Kidney epithelial cell (primary cell): ENCODE data around the gene NAA10. TPM values are rescaled to one million over a fixed set of nuclear protein-coding genes. Genes with fewer than 3 reads are reported as not detected.

Experiments used
- DNase-seq: peaks from one replicate; pipeline ENCODE4 v3.0.0-alpha.2; 2010; ENCODE audit warnings: low read depth
- H3K27me3 ChIP-seq: 2 replicates; pipeline ENCODE4 v1.6.0; 2011; ENCODE audit warnings: low read length; ENCODE audit not compliant: control insufficient read depth, insufficient read depth
- H3K36me3 ChIP-seq: 2 replicates; pipeline ENCODE4 v1.5.1; 2011; ENCODE audit warnings: low read length; ENCODE audit not compliant: control insufficient read depth, insufficient read depth
- H3K4me3 ChIP-seq: 2 replicates; pipeline ENCODE4 v1.5.1; 2011; ENCODE audit warnings: low read depth, mild to moderate bottlenecking, control low read depth, low read length
- total RNA-seq: library from RNA; depleted of rRNA; stranded (reverse); fragments of >200 nt; gene quantifications from 2 replicates; pipeline ENCODE4 v1.2.3, GENCODE V29; 2015
- TF ChIP-seq, protein P1 (sequence below): IDR thresholded peaks from 2 replicates; pipeline ENCODE4 v1.5.1; 2011; ENCODE audit warnings: mild to moderate bottlenecking, moderate library complexity, low read length, control low read depth, inconsistent platforms; ENCODE audit not compliant: insufficient read depth, poor library complexity, severe bottlenecking

The NAA10 gene
- total RNA-seq, 1 donor from 2014 or later = 139 TPM

DNA sequence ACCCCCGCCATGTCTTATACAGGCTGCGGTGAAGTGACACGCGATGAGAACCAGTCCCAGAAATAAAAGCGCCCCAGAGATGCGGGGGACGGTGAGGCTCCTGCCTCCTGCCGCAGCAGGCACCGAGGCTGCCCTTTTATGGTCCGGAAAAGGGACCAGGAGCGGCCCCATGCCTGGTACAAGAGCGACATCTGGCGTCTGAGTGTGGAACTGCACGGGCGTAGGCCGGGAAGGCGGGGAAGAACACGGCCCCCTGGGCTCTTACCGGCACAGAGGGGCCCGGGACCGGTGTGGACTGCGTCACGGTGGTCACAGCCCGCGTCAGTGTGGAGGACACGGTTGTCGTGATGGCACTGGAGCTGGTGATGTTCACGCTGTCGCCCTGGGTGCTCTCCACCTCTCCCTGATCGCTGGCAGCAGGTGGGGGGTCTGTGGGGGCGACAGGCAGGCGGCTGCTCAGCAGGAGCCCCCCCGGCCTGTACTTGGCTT is 18.5 kb upstream of the NAA10 start:
- Histone ChIP-seq H3K4me3 (no peak overlapping the region), H3K27me3 (no peaks in the 10 kb centered on the region), H3K36me3 (peaks cover 10% of the 10 kb centered on the region)
- TF ChIP-seq, protein P1, sequence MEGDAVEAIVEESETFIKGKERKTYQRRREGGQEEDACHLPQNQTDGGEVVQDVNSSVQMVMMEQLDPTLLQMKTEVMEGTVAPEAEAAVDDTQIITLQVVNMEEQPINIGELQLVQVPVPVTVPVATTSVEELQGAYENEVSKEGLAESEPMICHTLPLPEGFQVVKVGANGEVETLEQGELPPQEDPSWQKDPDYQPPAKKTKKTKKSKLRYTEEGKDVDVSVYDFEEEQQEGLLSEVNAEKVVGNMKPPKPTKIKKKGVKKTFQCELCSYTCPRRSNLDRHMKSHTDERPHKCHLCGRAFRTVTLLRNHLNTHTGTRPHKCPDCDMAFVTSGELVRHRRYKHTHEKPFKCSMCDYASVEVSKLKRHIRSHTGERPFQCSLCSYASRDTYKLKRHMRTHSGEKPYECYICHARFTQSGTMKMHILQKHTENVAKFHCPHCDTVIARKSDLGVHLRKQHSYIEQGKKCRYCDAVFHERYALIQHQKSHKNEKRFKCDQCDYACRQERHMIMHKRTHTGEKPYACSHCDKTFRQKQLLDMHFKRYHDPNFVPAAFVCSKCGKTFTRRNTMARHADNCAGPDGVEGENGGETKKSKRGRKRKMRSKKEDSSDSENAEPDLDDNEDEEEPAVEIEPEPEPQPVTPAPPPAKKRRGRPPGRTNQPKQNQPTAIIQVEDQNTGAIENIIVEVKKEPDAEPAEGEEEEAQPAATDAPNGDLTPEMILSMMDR = peak; percentile 87
- no peak for DNase-seq

DNA sequence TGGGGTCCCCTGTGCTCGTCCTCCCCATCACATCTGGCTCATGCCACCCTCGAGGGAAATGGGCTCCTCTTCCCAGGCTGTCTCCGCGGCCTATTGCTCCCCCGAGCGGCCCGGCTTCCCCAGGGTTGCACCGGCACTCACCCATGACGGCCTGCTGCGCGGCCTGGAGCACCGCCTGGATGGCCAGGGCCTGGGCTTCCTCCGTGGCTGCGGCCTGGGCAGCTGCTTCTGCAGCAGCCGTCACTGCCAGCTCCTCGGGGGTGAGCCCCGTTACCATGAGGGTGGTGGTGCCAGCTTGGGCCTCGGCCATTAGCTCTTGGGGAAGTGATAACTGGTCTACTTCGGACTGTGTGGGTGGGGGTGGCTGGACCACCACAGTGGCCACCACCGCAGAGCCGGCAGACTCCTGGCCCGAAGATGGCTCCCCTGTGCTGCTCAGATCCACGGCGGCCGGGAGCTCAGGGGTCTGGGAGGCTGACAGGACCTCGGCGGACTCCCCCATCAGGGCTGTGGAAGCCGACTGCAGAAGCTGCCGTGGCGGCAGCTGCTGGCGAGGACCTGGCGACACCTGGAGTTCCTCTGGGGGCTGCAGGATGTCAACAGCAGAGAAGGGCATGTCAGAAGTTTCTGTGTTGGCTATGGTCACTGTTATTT is 17.7 kb upstream of the NAA10 start:
- no peak for DNase-seq
- TF ChIP-seq, protein P1 = no peak
- Histone ChIP-seq H3K36me3 (peaks cover 7% of the 10 kb centered on the region), H3K4me3 (no peak overlapping the region), H3K27me3 (no peaks in the 10 kb centered on the region)

DNA sequence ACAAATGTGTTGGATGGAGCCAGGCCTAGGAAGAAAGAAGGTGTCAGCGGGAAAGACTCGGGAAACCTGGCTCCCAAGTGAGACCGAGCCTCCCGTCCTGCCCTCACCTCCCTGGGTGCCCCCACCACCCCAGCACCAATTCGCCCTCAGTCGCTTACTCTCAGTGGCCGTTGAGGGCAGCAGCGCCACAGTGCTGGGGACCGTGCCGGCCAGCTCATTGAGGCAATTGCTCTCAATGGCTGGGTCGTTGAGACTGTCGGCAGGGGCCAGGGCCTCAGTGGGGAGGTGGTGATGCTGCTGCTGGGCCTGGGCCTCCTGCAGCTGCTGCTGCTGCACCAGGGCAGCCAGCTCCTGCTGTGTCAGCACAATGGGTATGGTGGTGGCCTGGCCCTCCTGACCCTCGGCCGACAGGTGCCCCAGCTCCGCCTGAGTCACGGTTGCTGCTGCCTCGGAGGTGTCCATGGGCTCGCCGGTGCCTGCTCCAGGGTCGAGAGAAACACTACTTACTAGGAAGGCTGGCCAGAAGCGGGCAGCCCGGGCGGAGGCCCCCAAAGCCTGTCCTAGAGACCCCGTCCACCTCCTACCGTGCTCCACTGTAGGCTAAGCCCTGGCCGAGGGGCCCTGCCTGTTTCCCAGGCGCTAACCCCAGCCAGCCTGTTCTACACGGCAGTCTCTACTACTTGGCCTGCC is 17.0 kb upstream of the NAA10 start:
- no peak for DNase-seq
- TF ChIP-seq, protein P1 = no peak
- Histone ChIP-seq H3K36me3 (peaks cover 7% of the 10 kb centered on the region), H3K27me3 (no peaks in the 10 kb centered on the region), H3K4me3 (no peak overlapping the region)

DNA sequence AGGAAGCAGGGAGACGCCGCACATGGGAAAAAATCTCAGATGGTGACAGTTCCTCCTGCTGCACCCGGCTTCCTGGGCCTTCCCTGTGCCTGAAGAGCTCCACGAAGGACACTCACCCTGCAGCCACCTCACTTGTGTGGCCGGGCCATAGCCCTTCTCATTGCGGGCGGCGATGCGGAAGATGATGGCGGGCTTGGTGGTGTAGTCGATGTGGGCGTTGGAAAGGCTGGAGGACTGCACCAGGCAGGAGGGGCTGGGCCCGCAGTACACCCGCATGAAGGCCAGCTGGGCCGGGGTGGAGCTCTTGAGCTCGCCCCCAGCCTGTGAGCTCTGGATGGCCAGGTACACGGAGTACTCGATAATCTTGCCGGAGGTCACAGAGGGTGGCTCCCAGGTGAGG is 15.3 kb upstream of the NAA10 start:
- no peak for DNase-seq
- TF ChIP-seq, protein P1 = no peak
- Histone ChIP-seq H3K27me3 (no peaks in the 10 kb centered on the region), H3K36me3 (peaks cover 6% of the 10 kb centered on the region), H3K4me3 (no peak overlapping the region)

DNA sequence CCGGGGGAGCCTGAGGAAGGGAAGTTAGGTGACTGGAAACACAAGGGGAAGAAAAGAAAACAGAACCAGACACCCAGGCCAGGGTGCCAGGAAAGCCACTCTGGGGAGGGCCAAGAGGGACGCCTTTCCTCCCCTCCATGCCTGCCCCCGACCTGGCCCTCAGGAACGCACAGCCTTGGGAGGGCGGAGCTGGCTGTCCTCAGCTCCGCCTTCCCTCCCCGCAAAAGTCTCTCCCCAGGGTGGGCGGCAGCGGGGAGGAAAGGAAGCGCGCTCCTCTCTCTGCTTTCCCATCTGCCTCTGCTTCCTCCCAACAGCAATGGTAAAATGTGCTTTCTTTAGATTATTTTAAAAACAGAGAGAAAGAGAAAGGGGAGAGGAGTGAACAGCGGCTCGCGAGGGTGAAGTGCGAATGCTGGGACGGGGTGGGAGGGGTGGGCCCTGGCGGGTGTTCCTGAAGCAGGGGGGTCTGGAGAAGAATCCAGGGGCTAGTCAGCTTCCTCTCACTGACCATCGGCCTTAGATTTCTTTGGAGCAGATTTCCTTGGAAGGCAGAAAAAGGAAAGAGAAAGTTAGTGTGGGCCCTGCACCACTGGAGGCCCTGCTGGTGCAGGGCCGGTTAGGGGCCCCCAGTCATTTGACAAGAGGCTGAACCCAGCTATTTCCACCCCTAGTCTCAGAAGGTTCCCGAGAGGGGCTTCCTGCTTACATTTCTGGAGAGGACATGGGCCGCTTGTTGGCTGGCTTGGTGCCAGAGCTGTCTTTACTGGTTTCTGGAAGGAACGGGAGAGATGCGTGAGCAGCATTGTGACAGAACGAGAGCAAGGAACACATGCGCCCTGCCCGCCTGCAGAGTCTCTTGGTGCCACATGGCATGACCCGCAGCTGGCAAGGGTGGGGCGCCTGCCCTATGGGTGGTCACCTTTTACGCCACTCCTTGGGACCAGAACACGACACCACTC is 14.3 kb upstream of the NAA10 start:
- TF ChIP-seq, protein P1 = no peak
- H3K36me3 ChIP-seq = peaks cover 6% of the 10 kb centered on the region
- no peak overlapping the region for H3K4me3 ChIP-seq
- H3K27me3 ChIP-seq = no peaks in the 10 kb centered on the region
- DNase-seq = no peak
